K562 (cell line): Measurements from ENCODE around the gene PTCH2. TPM values are rescaled to one million over a fixed set of nuclear protein-coding genes. Genes with fewer than 3 reads are reported as not detected.

Source experiments
- ARHGAP35 ChIP-seq: fragments of 450-650 bp; IDR thresholded peaks from 2 replicates; pipeline ENCODE4 v1.6.1; 2018; ENCODE audit not compliant: partially characterized antibody
- CCNT2 ChIP-seq: IDR thresholded peaks from 2 replicates; pipeline ENCODE4 v1.6.1; 2011; ENCODE audit warnings: borderline replicate concordance, low read depth, mild to moderate bottlenecking, moderate library complexity, mixed read lengths, low read length; ENCODE audit not compliant: insufficient read length; ENCODE audit errors: extremely low read depth
- E2F5 ChIP-seq: sonication (generic); formaldehyde crosslinking; IDR thresholded peaks from 2 replicates; pipeline ENCODE4 v1.8.0; 2022; ENCODE audit warnings: mild to moderate bottlenecking, missing genetic modification reagents
- EHMT2 ChIP-seq: fragments of 450-650 bp; IDR thresholded peaks from 2 replicates; pipeline ENCODE4 v1.6.1; 2018; ENCODE audit warnings: antibody characterized with exemption
- HMG20B ChIP-seq: fragments of 250-450 bp; sonication (Bioruptor Pico); IDR thresholded peaks from 2 replicates; pipeline ENCODE4 v1.5.0; 2021; ENCODE audit warnings: mild to moderate bottlenecking
- HNRNPL ChIP-seq: fragments of 200-400 bp; formaldehyde crosslinking; IDR thresholded peaks from 2 replicates; pipeline ENCODE4 v1.6.1; 2017; ENCODE audit warnings: low read depth, mild to moderate bottlenecking, low read length
- MTA3 ChIP-seq: fragments of 450-650 bp; formaldehyde crosslinking; IDR thresholded peaks from 2 replicates; pipeline ENCODE4 v1.6.1; 2017; ENCODE audit warnings: mild to moderate bottlenecking, borderline replicate concordance
- NEUROD1 ChIP-seq: fragments of 150-350 bp; IDR thresholded peaks from 2 replicates; pipeline ENCODE4 v1.6.1; 2014; ENCODE audit warnings: borderline replicate concordance, low read length, low read depth; ENCODE audit not compliant: partially characterized antibody
- NR2F6 ChIP-seq: fragments of 450-650 bp; formaldehyde crosslinking; IDR thresholded peaks from 2 replicates; pipeline ENCODE4 v1.4.0; 2020; ENCODE audit warnings: mild to moderate bottlenecking
- PHB ChIP-seq: fragments of 250-450 bp; sonication (Bioruptor Pico); IDR thresholded peaks from 2 replicates; pipeline ENCODE4 v1.5.0; 2021
- RB1 ChIP-seq: fragments of 450-650 bp; IDR thresholded peaks from 2 replicates; pipeline ENCODE4 v1.6.1; 2017; ENCODE audit warnings: low read depth, mild to moderate bottlenecking
- RBM14 ChIP-seq: fragments of 200-400 bp; formaldehyde crosslinking; IDR thresholded peaks from 2 replicates; pipeline ENCODE4 v1.6.1; 2018; ENCODE audit warnings: low read depth, mild to moderate bottlenecking, low read length, moderate library complexity, borderline replicate concordance; ENCODE audit not compliant: insufficient read depth
- RFX1 ChIP-seq: fragments of 450-650 bp; IDR thresholded peaks from 2 replicates; pipeline ENCODE4 v1.6.1; 2016; ENCODE audit warnings: mild to moderate bottlenecking, moderate library complexity
- RNF219 ChIP-seq: fragments of 250-450 bp; sonication (Bioruptor Pico); IDR thresholded peaks from 2 replicates; pipeline ENCODE4 v1.5.0; 2022; ENCODE audit warnings: mild to moderate bottlenecking
- SLC30A9 ChIP-seq: fragments of 250-450 bp; sonication (Bioruptor Pico); IDR thresholded peaks from 2 replicates; pipeline ENCODE4 v1.8.0; 2022; ENCODE audit warnings: mild to moderate bottlenecking, moderate library complexity
- SMARCC2 ChIP-seq: fragments of 450-650 bp; IDR thresholded peaks from 2 replicates; pipeline ENCODE4 v1.6.1; 2017; ENCODE audit warnings: antibody characterized with exemption, moderate library complexity, mild to moderate bottlenecking, low read depth
- TCF15 ChIP-seq: fragments of 250-450 bp; sonication (Bioruptor Pico); IDR thresholded peaks from 2 replicates; pipeline ENCODE4 v1.8.0; 2022; ENCODE audit warnings: moderate library complexity, mild to moderate bottlenecking, inconsistent platforms
- TCFL5 ChIP-seq: fragments of 250-450 bp; sonication (Bioruptor Pico); conservative IDR thresholded peaks from 2 replicates; pipeline ENCODE4 v1.6.1; 2021; ENCODE audit warnings: mild to moderate bottlenecking, moderate library complexity, matching md5 sums
- ZBTB26 ChIP-seq: fragments of 450-650 bp; formaldehyde crosslinking; IDR thresholded peaks from 2 replicates; pipeline ENCODE4 v1.4.0; 2022; ENCODE audit warnings: missing genetic modification characterization
- ZNF12 ChIP-seq: sonication (generic); formaldehyde crosslinking; IDR thresholded peaks from 2 replicates; pipeline ENCODE4 v1.4.0; 2020; ENCODE audit warnings: mild to moderate bottlenecking, missing genetic modification reagents
- ZNF449 ChIP-seq: fragments of 250-450 bp; sonication (Bioruptor Pico); IDR thresholded peaks from 2 replicates; pipeline ENCODE4 v1.8.0; 2022; ENCODE audit warnings: moderate library complexity, mild to moderate bottlenecking, inconsistent platforms
- polyA plus RNA-seq, 8 experiments: library from polyadenylated mRNA; depleted of rRNA in 4 of 8; stranded (reverse) in 5 of 8; unstranded in 3 of 8; fragments of >200 nt; fragmentation: Nextera tagmentation in 2 of 8; fragmentation: Illumina TruSeq in 1 of 8; extraction: Ambion mirVana in 2 of 8; extraction: Trizol in 1 of 8; gene quantifications; 2 replicates each; pipeline versions ENCODE4 v1.2.1 to v1.2.3, GENCODE V29; 2011 to 2014; ENCODE audit warnings: inconsistent platforms in 1 of 8, missing spikeins in 1 of 8
- total RNA-seq, 7 experiments: library from RNA; depleted of rRNA in 6 of 7; stranded (reverse); fragments of >200 nt in 6 of 7; fragmentation: Illumina TruSeq in 2 of 7; extraction: Trizol in 2 of 7; gene quantifications; 2 replicates each; pipeline versions ENCODE4 v1.2.1 to v1.2.3, GENCODE V29; 2011 to 2021; ENCODE audit warnings: low replicate concordance in 1 of 7

Gene PTCH2
- total and polyA plus RNA-seq, 9 of the 15 experiments (the other 6 are each of a cell fraction or from before 2014, with no cell fraction given) = 0.15 to 27.3 (median 0.48) TPM; not detected in 1

- TF ChIP-seq ZNF449 (CRISPR knock-in tag) (no peak), TCF15 (CRISPR knock-in tag) (no peak; the same call in 1 of the 2 replicates), RB1 (peak; percentile 90), EHMT2 (no peak), TCFL5 (CRISPR knock-in tag) (no peak), NR2F6 (CRISPR knock-in tag) (peak; percentile 44; the same call in 1 of the 2 replicates), ARHGAP35 (peak; percentile 99), HMG20B (CRISPR knock-in tag) (peak; percentile 90), NEUROD1 (peak; percentile 74), PHB (CRISPR knock-in tag) (peak; percentile 99), MTA3 (peak; percentile 100), E2F5 (CRISPR knock-in tag) (0 out of 2 replicates have a peak, but pooled peaks have one; percentile 70), ZNF12 (CRISPR knock-in tag) (peak; percentile 46; the same call in 1 of the 2 replicates), RBM14 (no peak), HNRNPL (peak; percentile 89), ZBTB26 (no peak; the same call in 1 of the 2 replicates), SLC30A9 (CRISPR knock-in tag) (no peak), RNF219 (CRISPR knock-in tag) (peak; percentile 79; the same call in 1 of the 2 replicates), CCNT2 (no peak), RFX1 (no peak; the same call in 1 of the 2 replicates), SMARCC2 (peak; percentile 51; the same call in 1 of the 2 replicates)
These were observed 23.3 kb downstream of the PTCH2 start (continued) for GRCh38 chr1:44819608-44820327.
